HUDEP-2 (cell line): Measurements from ENCODE around the gene PSENEN.
"Not testable (repeated sequence)": the region's sequence is repeated elsewhere in the genome, so short reads cannot be mapped to it uniquely, and the experiment has no call there.

Source experiments
- DNase-seq, 76 experiments: peaks; one replicate each; lab custom pipeline; 2025; ENCODE audit not compliant: unreplicated experiment in 76 of 76; lab: John Stamatoyannopoulos, UW

The PSENEN gene

DNA sequence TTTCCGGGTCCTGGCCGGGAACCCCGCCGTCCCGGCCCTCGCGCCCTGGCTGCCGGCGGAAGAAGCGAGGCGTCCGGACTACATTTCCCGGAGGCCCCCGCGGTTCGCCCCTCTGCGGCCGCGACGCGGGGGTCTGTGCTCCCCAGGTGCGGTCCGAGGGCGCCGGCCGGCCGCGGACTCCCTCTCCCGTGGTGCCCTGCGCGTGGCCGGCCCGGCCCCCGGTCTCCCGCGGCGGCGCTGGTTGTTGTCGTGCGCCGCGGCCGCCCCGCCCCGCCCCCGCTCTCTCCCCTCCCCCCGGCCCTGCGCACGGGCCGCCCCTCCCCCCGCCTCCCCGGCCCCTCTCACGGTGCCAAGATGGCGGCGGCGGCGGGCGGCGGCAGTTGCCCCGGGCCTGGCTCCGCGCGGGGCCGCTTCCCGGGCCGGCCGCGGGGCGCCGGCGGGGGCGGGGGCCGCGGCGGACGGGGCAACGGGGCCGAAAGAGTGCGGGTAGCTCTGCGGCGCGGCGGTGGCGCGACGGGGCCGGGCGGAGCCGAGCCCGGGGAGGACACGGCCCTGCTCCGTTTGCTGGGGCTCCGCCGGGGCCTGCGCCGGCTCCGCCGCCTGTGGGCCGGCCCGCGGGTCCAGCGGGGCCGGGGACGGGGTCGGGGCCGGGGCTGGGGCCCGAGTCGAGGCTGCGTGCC is 27.6 kb upstream of the PSENEN start, which contains the start of gene KMT2B:
Gene KMT2B, plus strand, starts transcription at position 339 of the 680 bp plus-strand sequence. Its CDS starts 16 bp downstream, at position 355.
- DNase-seq = peak in 13 of 76 experiments; percentile 78 to 98 (median 94)

DNA sequence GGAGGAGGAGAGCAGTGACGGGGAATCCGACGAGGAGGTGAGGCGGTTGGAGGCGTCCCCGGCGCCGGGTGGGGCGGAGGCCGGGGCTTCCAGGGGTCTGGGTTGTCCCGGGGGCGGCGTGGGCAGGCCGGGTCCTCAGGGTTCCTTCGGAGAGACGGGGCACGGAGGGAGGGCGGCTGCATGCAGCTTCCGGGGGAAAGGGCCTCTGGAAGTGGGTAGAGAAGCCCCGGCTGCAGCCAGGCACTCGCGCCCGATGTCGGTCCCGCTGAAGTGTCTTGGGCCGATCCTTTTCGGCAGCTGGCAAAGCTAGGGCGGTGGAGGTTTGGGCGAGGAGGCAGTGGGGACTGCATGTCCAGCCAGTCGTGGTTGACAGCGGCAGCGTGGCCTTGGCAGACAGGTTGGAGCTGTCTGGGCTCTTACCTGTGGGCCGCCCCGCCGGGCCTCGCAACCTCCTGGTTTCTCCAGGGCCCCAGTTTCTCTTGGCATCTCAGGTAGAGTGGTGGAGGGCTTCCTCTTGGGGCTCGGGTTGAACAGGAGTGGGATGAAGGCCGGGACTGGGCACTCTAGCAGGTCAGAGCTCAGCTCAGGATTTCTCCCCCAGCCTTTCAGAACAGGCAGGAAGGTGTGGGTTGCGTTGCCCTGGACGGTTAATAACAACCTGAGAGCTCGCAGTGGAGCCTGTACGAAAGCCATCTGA is 27.0 kb upstream of the PSENEN start:
- DNase-seq = peak in 26 of 76 experiments; percentile 12 to 83 (median 30)

DNA sequence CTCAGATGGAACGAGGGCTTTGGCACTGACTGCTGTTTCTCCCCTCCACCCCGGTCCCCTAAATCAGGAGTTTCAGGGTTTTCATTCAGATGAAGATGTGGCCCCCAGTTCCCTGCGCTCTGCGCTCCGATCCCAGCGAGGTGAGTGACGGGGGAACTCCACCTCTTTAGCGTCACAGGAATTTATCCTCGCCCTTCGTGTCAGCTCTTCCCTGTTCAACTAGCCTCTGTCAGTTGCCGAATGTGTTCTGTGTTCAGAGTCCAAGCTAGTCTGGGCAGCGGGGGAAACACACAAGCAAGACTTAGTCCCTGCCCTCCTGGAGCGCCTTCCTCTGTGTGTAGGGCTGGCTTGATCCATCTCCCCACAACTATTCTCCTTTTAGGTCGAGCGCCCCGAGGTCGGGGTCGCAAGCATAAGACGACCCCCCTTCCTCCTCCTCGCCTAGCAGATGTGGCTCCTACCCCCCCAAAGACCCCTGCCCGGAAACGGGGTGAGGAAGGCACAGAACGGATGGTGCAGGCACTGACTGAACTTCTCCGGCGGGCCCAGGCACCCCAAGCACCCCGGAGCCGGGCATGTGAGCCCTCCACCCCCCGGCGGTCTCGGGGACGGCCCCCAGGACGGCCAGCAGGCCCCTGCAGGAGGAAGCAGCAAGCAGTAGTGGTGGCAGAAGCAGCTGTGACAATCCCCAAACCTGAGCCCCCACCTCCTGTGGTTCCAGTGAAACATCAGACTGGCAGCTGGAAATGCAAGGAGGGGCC is 25.9 kb upstream of the PSENEN start:
- DNase-seq = no peak

DNA sequence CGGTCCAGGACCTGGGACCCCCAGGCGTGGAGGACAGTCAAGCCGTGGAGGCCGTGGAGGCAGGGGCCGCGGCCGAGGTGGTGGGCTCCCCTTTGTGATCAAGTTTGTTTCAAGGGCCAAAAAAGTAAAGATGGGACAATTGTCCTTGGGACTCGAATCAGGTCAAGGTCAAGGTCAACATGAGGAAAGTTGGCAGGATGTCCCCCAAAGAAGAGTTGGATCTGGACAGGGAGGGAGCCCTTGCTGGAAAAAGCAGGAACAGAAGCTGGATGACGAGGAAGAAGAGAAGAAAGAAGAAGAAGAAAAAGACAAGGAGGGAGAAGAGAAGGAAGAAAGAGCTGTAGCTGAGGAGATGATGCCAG is 25.3 kb upstream of the PSENEN start:
- DNase-seq = no peak

DNA sequence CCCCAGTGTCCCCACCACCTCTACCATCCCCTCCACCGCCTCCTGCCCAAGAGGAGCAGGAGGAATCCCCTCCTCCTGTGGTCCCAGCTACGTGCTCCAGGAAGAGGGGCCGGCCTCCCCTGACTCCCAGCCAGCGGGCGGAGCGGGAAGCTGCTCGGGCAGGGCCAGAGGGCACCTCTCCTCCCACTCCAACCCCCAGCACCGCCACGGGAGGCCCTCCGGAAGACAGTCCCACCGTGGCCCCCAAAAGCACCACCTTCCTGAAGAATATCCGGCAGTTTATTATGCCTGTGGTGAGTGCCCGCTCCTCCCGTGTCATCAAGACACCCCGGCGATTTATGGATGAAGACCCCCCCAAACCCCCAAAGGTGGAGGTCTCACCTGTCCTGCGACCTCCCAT is 24.8 kb upstream of the PSENEN start:
- no peak for DNase-seq

DNA sequence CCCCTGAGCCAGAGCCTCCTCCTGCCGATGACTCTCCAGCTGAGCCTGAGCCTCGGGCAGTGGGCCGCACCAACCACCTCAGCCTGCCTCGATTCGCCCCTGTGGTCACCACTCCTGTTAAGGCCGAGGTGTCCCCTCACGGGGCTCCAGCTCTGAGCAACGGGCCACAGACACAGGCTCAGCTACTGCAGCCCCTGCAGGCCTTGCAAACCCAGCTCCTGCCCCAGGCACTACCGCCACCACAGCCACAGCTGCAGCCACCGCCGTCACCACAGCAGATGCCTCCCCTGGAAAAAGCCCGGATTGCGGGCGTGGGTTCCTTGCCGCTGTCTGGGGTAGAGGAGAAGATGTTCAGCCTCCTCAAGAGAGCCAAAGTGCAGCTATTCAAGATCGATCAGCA is 24.1 kb upstream of the PSENEN start:
- DNase-seq = no peak

DNA sequence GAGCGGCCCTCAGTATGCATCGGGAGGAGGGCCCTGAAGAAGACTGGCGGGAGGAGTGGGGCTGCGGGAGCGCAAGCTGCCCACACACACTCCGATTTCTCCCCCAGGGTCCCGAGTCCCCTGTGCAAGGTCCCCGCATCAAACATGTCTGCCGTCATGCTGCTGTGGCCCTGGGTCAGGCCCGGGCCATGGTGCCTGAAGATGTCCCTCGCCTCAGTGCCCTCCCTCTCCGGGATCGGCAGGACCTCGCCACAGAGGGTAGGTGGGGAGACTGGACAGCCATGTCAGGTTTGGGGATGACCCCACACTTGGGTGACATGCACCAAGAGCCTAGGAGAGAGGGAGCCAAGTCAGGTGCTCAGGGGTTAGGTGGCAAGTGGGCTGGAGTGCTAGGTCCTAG is 23.0 kb upstream of the PSENEN start:
- no peak for DNase-seq

DNA sequence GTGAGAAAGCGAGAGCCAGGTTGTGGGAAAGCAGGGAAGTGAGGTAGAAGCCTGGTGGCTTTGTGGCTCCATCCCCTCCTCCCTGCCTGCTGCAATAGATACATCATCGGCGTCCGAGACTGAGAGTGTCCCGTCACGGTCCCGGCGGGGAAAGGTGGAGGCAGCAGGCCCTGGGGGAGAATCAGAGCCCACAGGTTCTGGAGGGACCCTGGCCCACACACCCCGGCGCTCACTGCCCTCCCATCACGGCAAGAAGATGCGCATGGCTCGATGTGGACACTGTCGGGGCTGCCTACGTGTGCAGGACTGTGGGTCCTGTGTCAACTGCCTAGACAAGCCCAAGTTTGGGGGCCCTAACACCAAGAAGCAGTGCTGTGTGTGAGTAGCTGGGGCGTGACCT is 22.6 kb upstream of the PSENEN start:
- DNase-seq = no peak

DNA sequence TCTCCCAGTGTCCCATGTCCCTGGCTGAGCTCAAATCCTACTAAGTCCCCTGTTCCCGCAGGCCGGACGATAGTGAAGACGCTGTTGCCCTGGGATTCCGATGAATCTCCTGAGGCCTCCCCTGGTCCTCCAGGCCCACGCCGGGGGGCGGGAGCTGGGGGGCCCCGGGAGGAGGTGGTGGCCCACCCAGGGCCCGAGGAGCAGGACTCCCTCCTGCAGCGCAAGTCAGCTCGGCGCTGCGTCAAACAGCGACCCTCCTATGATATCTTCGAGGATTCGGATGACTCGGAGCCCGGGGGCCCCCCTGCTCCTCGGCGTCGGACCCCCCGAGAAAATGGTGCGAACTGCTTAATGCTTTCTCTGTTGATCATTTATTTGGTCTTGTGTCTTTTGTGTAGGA is 21.8 kb upstream of the PSENEN start:
- DNase-seq = no peak

DNA sequence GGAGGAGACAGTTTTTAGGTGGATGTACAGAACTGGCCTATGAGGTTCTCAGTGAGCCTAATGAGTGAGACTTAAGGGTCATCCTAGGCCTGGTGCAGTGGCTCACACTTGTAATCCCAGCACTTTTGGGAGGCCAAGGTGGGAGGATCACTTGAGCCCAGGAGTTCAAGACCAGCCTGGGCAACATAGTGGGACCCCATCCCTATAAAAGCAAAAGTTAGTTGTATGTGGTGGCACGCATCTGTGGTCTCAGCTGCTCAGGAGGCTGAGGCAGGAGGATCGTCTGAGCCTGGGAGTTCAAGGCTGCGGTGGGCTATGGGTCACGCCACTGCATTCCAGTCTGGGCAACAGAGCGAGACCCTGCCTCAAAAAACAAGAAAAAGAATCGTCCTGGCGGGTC is 21.3 kb upstream of the PSENEN start:
- DNase-seq = not testable (repeated sequence)

DNA sequence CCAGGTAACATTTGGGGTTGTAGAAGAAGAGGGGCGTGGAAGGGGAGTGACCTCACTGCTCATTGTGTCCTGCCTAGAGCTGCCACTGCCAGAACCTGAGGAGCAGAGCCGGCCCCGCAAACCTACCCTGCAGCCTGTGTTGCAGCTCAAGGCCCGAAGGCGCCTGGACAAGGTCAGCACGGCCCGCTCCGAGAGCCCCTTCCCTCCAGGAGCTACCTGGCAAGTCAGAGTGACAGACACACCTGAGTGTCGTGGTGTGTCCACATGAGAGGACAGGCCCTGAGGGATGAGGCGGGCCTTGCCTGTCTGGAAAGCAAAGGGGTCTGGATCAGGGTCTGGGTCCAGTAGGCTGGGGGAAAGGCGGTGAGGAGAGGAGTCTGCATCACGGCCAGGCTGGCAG is 20.9 kb upstream of the PSENEN start:
- no peak for DNase-seq

DNA sequence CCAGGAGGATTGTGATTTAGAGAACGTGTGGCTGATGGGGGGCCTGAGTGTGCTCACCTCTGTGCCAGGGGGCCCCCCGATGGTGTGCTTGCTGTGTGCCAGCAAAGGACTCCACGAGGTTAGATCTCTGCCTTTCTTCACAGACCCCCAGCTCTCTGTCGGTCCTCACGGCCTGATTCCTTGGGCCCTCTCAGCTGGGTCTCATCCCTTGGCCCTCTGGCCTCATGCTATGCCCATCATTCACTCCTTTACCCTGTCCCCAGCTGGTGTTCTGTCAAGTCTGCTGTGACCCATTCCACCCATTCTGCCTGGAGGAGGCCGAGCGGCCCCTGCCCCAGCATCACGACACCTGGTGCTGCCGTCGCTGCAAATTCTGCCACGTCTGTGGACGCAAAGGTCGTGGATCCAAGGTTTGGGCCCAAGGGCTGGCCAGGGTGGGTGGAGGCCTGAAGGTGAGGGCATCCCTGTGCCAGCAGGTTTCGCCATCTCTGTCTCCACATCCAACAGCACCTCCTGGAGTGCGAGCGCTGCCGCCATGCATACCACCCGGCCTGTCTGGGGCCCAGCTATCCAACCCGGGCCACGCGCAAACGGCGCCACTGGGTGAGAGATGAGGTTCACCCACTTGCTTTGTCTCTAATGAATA is 20.1 kb upstream of the PSENEN start:
- DNase-seq = no peak

DNA sequence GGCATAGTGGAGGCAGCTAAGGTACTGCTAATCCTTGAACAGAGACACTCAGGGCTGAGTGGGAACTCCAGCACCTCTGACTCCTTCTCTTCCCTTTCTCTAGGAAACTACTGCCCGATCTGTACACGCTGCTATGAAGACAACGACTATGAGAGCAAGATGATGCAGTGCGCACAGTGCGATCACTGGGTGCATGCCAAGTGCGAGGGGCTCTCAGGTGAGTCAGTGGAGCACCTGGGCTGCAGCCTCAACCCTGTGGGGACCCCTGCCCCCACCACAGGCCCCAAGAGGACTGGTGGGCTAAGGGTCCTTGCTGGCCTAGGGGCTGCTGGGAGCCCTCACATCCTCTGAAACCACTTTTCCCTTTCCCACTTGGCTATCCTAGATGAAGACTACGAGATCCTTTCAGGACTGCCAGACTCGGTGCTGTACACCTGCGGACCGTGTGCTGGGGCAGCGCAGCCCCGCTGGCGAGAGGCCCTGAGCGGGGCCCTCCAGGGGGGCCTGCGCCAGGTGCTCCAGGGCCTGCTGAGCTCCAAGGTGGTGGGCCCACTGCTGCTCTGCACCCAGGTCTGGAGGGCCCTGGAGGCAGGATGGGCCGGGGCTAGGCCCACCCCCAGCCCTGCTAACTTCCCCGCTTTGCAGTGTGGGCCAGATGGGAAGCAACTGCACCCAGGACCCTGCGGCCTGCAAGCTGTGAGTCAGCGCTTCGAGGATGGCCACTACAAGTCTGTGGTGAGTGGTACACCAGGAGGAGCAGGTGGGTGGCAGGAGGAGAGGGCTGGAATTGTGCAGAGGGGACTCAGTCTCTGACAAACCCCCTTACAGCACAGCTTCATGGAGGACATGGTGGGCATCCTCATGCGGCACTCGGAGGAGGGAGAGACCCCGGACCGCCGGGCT is 18.1 kb upstream of the PSENEN start:
- no peak for DNase-seq

DNA sequence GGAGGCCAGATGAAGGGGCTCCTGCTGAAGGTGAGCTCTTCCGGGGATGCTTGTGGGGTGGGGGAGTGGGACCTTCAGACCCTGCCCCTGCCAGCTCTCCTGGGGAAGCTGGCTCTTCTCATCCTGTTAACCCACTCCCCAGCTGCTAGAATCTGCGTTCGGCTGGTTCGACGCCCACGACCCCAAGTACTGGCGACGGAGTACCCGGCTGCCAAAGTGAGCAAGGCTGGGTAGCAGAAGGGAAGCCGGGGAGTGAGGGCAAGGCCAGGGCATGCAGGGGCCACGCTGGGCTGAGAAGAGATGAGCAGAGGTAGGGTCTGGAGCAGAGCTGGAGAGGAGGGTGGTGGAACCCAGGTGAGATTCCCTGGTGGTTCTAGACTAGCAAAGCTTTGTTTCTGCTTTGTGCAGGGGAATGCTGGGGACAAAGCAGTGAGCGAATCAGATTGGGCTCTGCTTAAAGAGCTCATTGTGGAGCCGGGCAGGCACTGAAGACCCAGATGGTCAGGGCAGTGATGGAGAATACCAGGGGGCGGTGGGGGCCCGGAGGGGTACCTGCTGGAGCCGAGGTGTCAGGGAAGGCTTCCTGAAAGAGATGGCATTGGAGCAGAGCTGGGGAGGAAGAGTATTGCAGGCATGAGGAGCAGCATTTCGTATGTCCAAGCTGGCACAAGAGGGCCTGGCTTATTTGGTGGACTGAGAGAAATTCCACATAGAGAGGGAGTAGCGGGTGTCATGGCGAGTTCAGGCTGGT is 17.3 kb upstream of the PSENEN start:
- no peak for DNase-seq

DNA sequence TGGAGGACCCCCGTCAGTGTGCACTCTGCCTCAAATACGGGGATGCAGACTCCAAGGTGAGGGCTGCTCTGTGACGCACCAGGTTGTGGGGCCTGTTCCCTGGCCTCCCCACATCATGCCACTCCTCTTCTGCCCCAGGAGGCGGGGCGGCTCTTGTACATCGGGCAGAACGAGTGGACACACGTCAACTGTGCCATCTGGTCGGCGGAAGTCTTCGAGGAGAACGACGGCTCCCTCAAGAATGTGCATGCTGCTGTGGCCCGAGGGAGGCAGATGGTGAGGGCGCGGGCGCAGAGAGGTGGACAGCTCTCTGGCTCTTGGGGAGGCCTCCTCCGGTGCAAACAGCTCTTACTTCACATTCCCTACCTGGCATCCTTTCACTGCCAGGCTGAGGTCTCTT is 16.4 kb upstream of the PSENEN start:
- no peak for DNase-seq

DNA sequence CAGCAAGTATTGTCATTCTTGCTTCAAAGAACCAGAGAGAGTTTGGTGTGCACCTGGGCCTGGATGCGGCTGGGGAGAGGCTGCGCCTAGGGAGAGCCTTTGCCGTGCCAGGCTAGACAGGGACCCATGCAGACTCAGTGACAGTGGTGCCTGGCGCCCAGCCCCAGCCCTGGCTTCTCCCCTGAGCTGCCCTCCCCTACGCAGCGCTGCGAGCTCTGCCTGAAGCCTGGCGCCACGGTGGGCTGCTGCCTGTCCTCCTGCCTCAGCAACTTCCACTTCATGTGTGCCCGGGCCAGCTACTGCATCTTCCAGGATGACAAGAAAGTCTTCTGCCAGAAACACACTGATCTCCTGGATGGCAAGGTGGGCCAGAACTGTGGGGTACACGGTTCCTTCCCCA is 15.7 kb upstream of the PSENEN start:
- no peak for DNase-seq

DNA sequence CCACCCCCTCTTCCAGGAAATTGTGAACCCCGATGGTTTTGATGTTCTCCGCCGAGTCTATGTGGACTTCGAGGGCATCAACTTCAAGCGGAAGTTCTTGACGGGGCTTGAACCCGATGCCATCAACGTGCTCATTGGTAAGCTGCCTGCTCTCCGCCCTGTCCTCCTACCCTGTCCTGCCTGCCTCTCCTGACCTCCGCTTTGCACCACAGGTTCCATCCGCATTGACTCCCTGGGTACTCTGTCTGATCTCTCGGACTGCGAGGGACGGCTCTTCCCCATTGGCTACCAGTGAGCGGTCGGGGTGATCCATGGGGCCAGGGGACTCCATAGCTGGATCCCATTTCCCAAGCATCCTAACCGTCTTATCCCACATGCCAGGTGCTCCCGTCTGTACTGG is 15.1 kb upstream of the PSENEN start:
- no peak for DNase-seq

DNA sequence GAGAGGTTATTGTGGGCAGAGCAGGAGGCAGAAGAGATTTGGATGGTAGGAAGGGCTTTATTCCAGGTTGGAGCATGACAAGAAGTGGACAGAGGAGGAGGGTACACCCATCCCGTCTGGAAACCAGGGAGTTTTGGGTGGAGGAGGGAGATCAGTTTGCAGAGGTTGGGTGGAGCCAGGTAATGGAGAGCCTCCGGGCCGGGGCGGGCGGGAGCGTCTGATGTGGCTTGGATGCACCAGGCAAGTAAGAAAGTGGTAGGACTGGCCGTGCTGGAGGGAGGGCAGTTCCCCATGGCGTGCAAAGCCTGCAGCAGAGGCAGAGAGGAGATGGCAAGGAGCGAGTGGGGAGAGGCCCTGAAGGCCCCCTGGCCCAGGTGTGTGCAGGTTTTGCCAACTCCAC is 14.1 kb upstream of the PSENEN start:
- DNase-seq = no peak

DNA sequence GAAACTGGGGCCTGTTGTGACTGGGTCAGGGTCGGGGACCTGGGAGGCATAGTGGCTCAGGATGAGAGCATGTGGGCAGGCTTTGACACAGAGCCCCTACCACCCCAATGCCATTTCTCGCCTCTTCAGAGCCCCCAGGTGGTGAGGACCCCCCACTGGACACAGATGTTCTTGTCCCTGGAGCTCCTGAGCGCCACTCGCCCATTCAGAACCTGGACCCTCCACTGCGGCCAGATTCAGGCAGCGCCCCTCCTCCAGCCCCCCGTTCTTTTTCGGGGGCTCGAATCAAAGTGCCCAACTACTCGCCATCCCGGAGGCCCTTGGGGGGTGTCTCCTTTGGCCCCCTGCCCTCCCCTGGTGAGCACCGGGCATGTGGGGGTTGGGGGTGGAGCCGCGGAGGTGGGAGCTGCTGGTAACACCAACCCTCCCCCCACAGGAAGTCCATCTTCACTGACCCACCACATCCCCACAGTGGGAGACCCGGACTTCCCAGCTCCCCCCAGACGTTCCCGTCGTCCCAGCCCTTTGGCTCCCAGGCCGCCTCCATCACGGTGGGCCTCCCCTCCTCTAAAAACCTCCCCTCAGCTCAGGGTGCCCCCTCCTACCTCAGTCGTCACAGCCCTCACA is 13.6 kb upstream of the PSENEN start:
- DNase-seq = no peak
